HepG2 (cell line): Measurements from ENCODE around the gene KDM3B. TPM values are rescaled to one million over a fixed set of nuclear protein-coding genes. Genes with fewer than 3 reads are reported as not detected.

Experiments
- ARID4A ChIP-seq: sonication (generic); formaldehyde crosslinking; IDR thresholded peaks from 2 replicates; pipeline ENCODE4 v1.5.0; 2020; ENCODE audit warnings: mild to moderate bottlenecking, missing genetic modification reagents, borderline replicate concordance
- GATA4 ChIP-seq: sonication (generic); IDR thresholded peaks from 2 replicates; pipeline ENCODE4 v1.6.1; 2016; ENCODE audit warnings: antibody characterized with exemption, low read depth, borderline replicate concordance
- HIVEP1 ChIP-seq: sonication (generic); formaldehyde crosslinking; IDR thresholded peaks from 2 replicates; pipeline ENCODE4 v1.4.0; 2020; ENCODE audit warnings: mild to moderate bottlenecking, missing genetic modification reagents
- HMG20B ChIP-seq: conservative IDR thresholded peaks from 2 replicates; pipeline ENCODE4 v1.6.1; 2016; ENCODE audit warnings: missing genetic modification reagents, missing compliant biosample characterization
- HMGXB4 ChIP-seq, 2 experiments: sonication (generic) in 1 of 2; formaldehyde crosslinking in 1 of 2; IDR thresholded peaks; 2 replicates each; pipeline versions ENCODE4 v1.4.0 to v1.6.1; 2018 to 2020; ENCODE audit warnings: missing genetic modification reagents in 2 of 2, borderline replicate concordance in 1 of 2, low read depth in 1 of 2, mild to moderate bottlenecking in 1 of 2, missing biosample characterization in 1 of 2
- LRRFIP1 ChIP-seq: sonication (generic); formaldehyde crosslinking; conservative IDR thresholded peaks from 2 replicates; pipeline ENCODE4 v1.4.0; 2020; ENCODE audit warnings: missing genetic modification reagents
- MBNL3 ChIP-seq: fragments of 250-450 bp; sonication (Bioruptor Pico); conservative IDR thresholded peaks from 2 replicates; pipeline ENCODE4 v1.8.0; 2022; ENCODE audit warnings: mild to moderate bottlenecking, inconsistent platforms
- NFE2L2 ChIP-seq: fragments of 150-350 bp; IDR thresholded peaks from 2 replicates; pipeline ENCODE4 v1.6.1; 2014; ENCODE audit warnings: low read length
- PRPF4 ChIP-seq: fragments of 200-400 bp; formaldehyde crosslinking; IDR thresholded peaks from 2 replicates; pipeline ENCODE4 v1.6.1; 2016; ENCODE audit warnings: low read length, low read depth; ENCODE audit not compliant: poor library complexity, severe bottlenecking
- RFX3 ChIP-seq: IDR thresholded peaks from 2 replicates; pipeline ENCODE4 v1.6.1; 2016; ENCODE audit warnings: missing biosample characterization, missing genetic modification reagents
- ZBTB2 ChIP-seq: sonication (generic); formaldehyde crosslinking; IDR thresholded peaks from 2 replicates; pipeline ENCODE4 v1.8.0; 2022; ENCODE audit warnings: low read depth, missing genetic modification reagents
- ZBTB33 ChIP-seq: sonication (generic); formaldehyde crosslinking; IDR thresholded peaks from 2 replicates; pipeline ENCODE4 v1.4.0; 2020; ENCODE audit warnings: missing genetic modification reagents
- ZNF234 ChIP-seq: sonication (generic); formaldehyde crosslinking; conservative IDR thresholded peaks from 2 replicates; pipeline ENCODE4 v1.5.1; 2020; ENCODE audit warnings: mild to moderate bottlenecking, missing genetic modification reagents
- ZNF614 ChIP-seq: IDR thresholded peaks from 2 replicates; pipeline ENCODE4 v1.6.1; 2018; ENCODE audit warnings: missing biosample characterization, missing genetic modification reagents, inconsistent platforms, borderline replicate concordance
- ZNF747 ChIP-seq: sonication (generic); formaldehyde crosslinking; IDR thresholded peaks from 2 replicates; pipeline ENCODE4 v1.8.1; 2023; ENCODE audit warnings: missing genetic modification reagents, mild to moderate bottlenecking, borderline replicate concordance
- polyA plus RNA-seq, 8 experiments: library from polyadenylated mRNA; depleted of rRNA in 3 of 8; stranded (reverse) in 7 of 8; unstranded in 1 of 8; fragments of >200 nt; fragmentation: Illumina TruSeq in 4 of 8; extraction: Trizol in 4 of 8; gene quantifications; 2 replicates each; pipeline versions ENCODE4 v1.2.1 to v1.2.3, GENCODE V29; 2011 to 2016; ENCODE audit warnings: low read depth in 4 of 8, missing spikeins in 1 of 8, mixed read lengths in 1 of 8; ENCODE audit not compliant: insufficient read depth in 1 of 8
- total RNA-seq, 5 experiments: library from RNA; depleted of rRNA; stranded (reverse); fragments of >200 nt; fragmentation: Illumina TruSeq; extraction: Trizol; gene quantifications; 2 replicates each; pipeline ENCODE4 v1.2.3, GENCODE V29; 2016; ENCODE audit warnings: low read depth in 1 of 5

The KDM3B gene
- total and polyA plus RNA-seq, 2 of the 13 experiments (the other 11 are each of a cell fraction or from before 2014, with no cell fraction given): 19.7 to 34.3 TPM

GRCh38 chr5:138464388-138465260 lies 112.1 kb downstream of the KDM3B start (continued):
- TF ChIP-seq ZNF614 (CRISPR knock-in tag) (no peak), HMG20B (CRISPR knock-in tag) (no peak), ZBTB2 (CRISPR knock-in tag) (0 out of 2 replicates have a peak, but pooled peaks have one; percentile 10), LRRFIP1 (CRISPR knock-in tag) (no peak), HIVEP1 (CRISPR knock-in tag) (peak; percentile 100), PRPF4 (no peak), MBNL3 (CRISPR knock-in tag) (no peak), RFX3 (no peak), ARID4A (peak; percentile 61), ZBTB33 (CRISPR knock-in tag) (no peak), HMGXB4 (CRISPR knock-in tag; IDR thresholded peaks at IDR 0.05; ENCODE audit: borderline replicate concordance in 1 of 2, low read depth in 1 of 2) (peak; percentile 39 to 70; a peak in 2 of 4 replicates), GATA4 (0 out of 2 replicates have a peak, but pooled peaks have one; percentile 16), ZNF234 (no peak; the same call in 1 of the 2 replicates), NFE2L2 (no peak), ZNF747 (CRISPR knock-in tag) (peak; percentile 88; the same call in 1 of the 2 replicates)
